ENCODE data around the gene TENT4A.

- TF ChIP-seq CTCF (IDR thresholded peaks at IDR 0.05): no peak
- no peak for TF ChIP-seq POLR2A (IDR thresholded peaks at IDR 0.05)
These were observed 70.6 kb downstream of the TENT4A start for GRCh38 chr5:6783787-6784186.

Data from right lobe of liver (tissue), 4 donors.